Psoas muscle (tissue), 8 donors: Measurements from ENCODE around the gene CAB39. TPM values are rescaled to one million over a fixed set of nuclear protein-coding genes. Genes with fewer than 3 reads are reported as not detected.

Experiments
- ATAC-seq, 4 donors: fragments of 200-7000 bp; cut with Tn5 transposase; one replicate each; pipeline ENCODE4 v1.9.1; 2020; ENCODE audit warnings: moderate library complexity in 3 of 4, mild to moderate bottlenecking in 2 of 4
- DNase-seq, 2 donors: peaks; one replicate each; pipeline ENCODE4 v3.0.0-alpha.2; 2020
- H3K27ac ChIP-seq: fragments of 200-600 bp; one replicate; pipeline ENCODE4 v1.8.0; 2022
- H3K27me3 ChIP-seq, 3 donors: fragments of 200-600 bp in 1 of 3; one replicate each; pipeline versions ENCODE4 v1.6.1 to v1.8.0; 2013 to 2022; ENCODE audit warnings: low read length in 2 of 3, mild to moderate bottlenecking in 2 of 3, moderate library complexity in 1 of 3; ENCODE audit not compliant: insufficient read depth in 3 of 3
- H3K36me3 ChIP-seq, 2 donors: fragments of 200-600 bp in 1 of 2; one replicate each; pipeline versions ENCODE4 v1.6.1 to v1.8.0; 2013 to 2022; ENCODE audit warnings: low read depth in 1 of 2, mild to moderate bottlenecking in 1 of 2, moderate library complexity in 1 of 2; ENCODE audit not compliant: insufficient read depth in 1 of 2
- H3K4me1 ChIP-seq: fragments of 200-600 bp; one replicate; pipeline ENCODE4 v1.8.0; 2022
- H3K4me3 ChIP-seq: fragments of 200-600 bp; one replicate; pipeline ENCODE4 v1.8.0; 2022; ENCODE audit warnings: mild to moderate bottlenecking
- H3K9me3 ChIP-seq: fragments of 200-600 bp; one replicate; pipeline ENCODE4 v1.8.0; 2022
- WGBS, 3 donors: extraction: QIAGEN DNeasy Blood & Tissue Kit; methylation state at CpG; one replicate each; pipeline versions ENCODE4 v1.1.6 to v1.1.7; 2013; 5-methylcytosine and 5-hydroxymethylcytosine counted together
- intact Hi-C, 2 donors: fragments of 100-400 bp; cut with DNase I; formaldehyde crosslinking; loops; one replicate each; pipeline versions ENCODE4 v1.11.0 to v1.14.2; 2022
- polyA plus RNA-seq, 3 donors: library from polyadenylated mRNA; stranded (reverse); fragments of 200-250 nt; gene quantifications; one replicate each; pipeline ENCODE4 v1.2.3, GENCODE V29; 2013
- total RNA-seq, 4 donors: library from RNA; stranded (reverse); fragmentation: NEBNext Ultra II Directional in 2 of 4; extraction: Animal tissue kit (Norgen Biotek cat#: 25700) in 2 of 4; gene quantifications; one replicate each; pipeline versions ENCODE4 v1.2.1 to v1.2.4, GENCODE V29; 2021 to 2023
- TF ChIP-seq, protein P1 (sequence below): fragments of 200-600 bp; IDR thresholded peaks from one replicate; pipeline ENCODE4 v1.8.0; 2022; ENCODE audit warnings: antibody characterized with exemption
- donor health status: healthy with polysubstance abuse.
- donor health status: DM: no; HTN: no; CAD: no; lungs with moderate emphysema.
- donor health status: Bipolar disorder and iron deficiency.
- donor health status: healthy.
- donor health status: DM: yes; HTN: yes; CAD: no.
- donor health status: DM: no; HTN: no; CAD: no.
- donor health status: DM: no; HTN: no; CAD: no.
- donor health status: DM: yes; HTN: yes; CAD: no.

Gene CAB39
- total and polyA plus RNA-seq, 7 donors, result 36.0 to 166 (median 123) TPM

DNA sequence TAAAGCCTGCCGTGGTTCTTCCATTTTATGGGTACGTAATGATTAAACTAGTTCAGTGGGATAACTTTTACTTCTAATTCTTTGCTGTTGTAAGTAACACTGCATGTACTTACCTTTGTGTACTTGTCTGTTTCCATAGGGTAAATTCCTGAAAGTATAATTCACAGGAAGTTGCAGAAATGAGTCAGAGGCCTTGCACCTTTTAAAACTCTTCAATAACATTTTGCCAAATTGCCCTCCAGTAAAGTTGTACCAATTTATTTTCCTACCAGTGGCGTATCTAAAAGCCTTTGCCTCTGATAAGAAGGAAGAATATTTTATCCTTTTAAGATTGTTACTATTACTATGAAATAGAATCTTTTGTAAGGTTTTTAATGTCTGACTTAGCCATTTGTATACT lies 65.1 kb downstream of the CAB39 start:
- H3K36me3 ChIP-seq, result no peaks in the 10 kb centered on the region
- intact Hi-C loops, result no loop called here
- WGBS, 3 donors, result 67 to 97% (median 79%) methylated on average over 3 of the region's 3 CpGs
- peaks cover 88% of the 10 kb centered on the region for H3K4me1 ChIP-seq
- ATAC-seq, result no peak
- no peak overlapping the region for H3K4me3 ChIP-seq
- H3K9me3 ChIP-seq, result no peaks in the 10 kb centered on the region
- TF ChIP-seq, protein P1, sequence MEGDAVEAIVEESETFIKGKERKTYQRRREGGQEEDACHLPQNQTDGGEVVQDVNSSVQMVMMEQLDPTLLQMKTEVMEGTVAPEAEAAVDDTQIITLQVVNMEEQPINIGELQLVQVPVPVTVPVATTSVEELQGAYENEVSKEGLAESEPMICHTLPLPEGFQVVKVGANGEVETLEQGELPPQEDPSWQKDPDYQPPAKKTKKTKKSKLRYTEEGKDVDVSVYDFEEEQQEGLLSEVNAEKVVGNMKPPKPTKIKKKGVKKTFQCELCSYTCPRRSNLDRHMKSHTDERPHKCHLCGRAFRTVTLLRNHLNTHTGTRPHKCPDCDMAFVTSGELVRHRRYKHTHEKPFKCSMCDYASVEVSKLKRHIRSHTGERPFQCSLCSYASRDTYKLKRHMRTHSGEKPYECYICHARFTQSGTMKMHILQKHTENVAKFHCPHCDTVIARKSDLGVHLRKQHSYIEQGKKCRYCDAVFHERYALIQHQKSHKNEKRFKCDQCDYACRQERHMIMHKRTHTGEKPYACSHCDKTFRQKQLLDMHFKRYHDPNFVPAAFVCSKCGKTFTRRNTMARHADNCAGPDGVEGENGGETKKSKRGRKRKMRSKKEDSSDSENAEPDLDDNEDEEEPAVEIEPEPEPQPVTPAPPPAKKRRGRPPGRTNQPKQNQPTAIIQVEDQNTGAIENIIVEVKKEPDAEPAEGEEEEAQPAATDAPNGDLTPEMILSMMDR, result no peak
- H3K27ac ChIP-seq, result peak overlapping the region; percentile 87
- no peaks in the 10 kb centered on the region for H3K27me3 ChIP-seq
- no peak for DNase-seq

DNA sequence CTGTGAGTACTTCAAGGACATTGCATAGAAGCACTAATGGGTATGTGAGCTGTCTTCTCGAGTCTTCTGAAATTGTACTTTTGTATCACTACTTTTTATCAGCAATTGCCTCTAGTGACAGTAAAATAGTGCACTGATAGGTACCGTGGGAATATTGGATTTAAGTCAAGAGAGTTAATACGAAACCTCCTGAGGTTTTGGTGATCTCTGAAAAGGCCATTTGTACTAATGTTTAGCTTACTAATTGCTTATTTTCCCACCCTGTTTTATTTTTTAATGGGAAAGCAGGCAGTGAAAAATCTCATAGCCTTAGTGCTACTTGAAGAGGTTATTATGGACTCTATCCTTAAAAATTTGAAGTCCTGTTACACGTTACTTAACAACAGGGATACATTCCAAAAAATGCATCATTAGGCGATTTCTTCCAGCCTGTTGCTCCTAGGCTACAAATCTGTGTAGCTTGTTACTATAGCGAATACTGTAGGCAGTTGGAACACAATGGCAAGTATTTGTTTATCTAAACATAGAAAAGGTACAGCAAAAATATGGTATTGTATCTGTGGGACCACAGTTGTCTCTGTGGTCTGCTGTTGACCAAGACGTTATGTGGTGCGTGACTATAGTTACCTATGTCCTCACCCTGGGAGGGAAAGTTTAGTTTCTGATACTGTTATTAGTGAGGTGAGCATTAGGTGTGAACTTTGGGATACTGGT lies 65.9 kb downstream of the CAB39 start:
- ATAC-seq (no peak), DNase-seq (no peak)
- 65 to 78% (median 66%) methylated on average over 8 of the region's 8 CpGs for WGBS, 3 donors
- TF ChIP-seq, protein P1, result no peak
- H3K4me1 ChIP-seq, result peaks cover 88% of the 10 kb centered on the region
- intact Hi-C loops, result no loop called here
- H3K36me3 ChIP-seq, result no peaks in the 10 kb centered on the region
- no peak overlapping the region for H3K4me3 ChIP-seq
- no peaks in the 10 kb centered on the region for H3K27me3 ChIP-seq
- H3K9me3 ChIP-seq, result no peaks in the 10 kb centered on the region
- H3K27ac ChIP-seq, result peak overlapping the region; percentile 87

GRCh38 chr2:230779126-230779525 lies 66.5 kb downstream of the CAB39 start:
- no peaks in the 10 kb centered on the region for H3K27me3 ChIP-seq
- TF ChIP-seq, protein P1, result no peak
- ATAC-seq (no peak), DNase-seq (no peak)
- H3K4me3 ChIP-seq, result no peak overlapping the region
- no peaks in the 10 kb centered on the region for H3K36me3 ChIP-seq
- H3K9me3 ChIP-seq, result no peaks in the 10 kb centered on the region
- peak overlapping the region; percentile 87 for H3K27ac ChIP-seq
- intact Hi-C loops, result no loop called here
- 46 to 72% (median 49%) methylated on average over 3 of the region's 3 CpGs for WGBS, 3 donors
- peaks cover 87% of the 10 kb centered on the region for H3K4me1 ChIP-seq

GRCh38 chr2:230779607-230780006 lies 67.0 kb downstream of the CAB39 start:
- ATAC-seq (peak; percentile 28 to 55 (median 42)), DNase-seq (no peak)
- Histone ChIP-seq H3K36me3 (no peaks in the 10 kb centered on the region), H3K27me3 (no peaks in the 10 kb centered on the region), H3K4me1 (peaks cover 87% of the 10 kb centered on the region), H3K9me3 (no peaks in the 10 kb centered on the region), H3K27ac (peak overlapping the region; percentile 87), H3K4me3 (no peak overlapping the region)
- 35 to 55% (median 35%) methylated on average over 1 of the region's 1 CpG for WGBS, 3 donors
- TF ChIP-seq, protein P1, result no peak
- intact Hi-C loops, result no loop called here
